GM19099 (cell line): ENCODE measurements around the gene EMID1.

Experiments used
- POLR2A ChIP-seq: IDR thresholded peaks from 3 replicates; pipeline ENCODE4 v1.6.1; 2011; ENCODE audit warnings: low read depth; ENCODE audit not compliant: insufficient read length; ENCODE audit errors: extremely low read depth

The EMID1 gene

GRCh38 chr22:29205594-29206371 lies at the start of gene EMID1:
TSS of gene EMID1 (plus strand) at chr22:29205896. CDS start at chr22:29206039, 143 bp downstream.
- TF ChIP-seq POLR2A: peak; percentile 49

DNA sequence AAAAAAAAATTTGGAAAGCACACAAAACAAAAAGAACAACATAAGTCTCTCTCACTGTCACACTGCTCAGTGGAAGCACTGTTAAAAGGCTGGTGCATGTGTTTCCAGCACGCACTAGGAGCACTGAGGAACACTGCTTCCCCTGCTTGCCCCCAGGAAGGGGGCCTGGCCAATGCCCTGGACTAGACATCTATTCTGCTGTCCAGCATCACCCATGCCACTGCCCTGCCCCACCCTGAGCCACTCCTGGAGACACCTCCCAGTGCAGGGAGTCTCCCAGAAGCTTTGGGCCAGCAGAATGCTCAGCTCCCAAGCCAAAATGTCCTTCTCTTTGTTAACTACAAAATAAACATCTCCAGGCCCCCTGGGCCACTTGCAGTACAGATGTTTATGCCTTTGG lies 49.7 kb upstream of the EMID1 start:
- no peak for TF ChIP-seq POLR2A

- TF ChIP-seq POLR2A: no peak
Observed at GRCh38 chr22:29156507-29156906, 49.2 kb upstream of the EMID1 start.

DNA sequence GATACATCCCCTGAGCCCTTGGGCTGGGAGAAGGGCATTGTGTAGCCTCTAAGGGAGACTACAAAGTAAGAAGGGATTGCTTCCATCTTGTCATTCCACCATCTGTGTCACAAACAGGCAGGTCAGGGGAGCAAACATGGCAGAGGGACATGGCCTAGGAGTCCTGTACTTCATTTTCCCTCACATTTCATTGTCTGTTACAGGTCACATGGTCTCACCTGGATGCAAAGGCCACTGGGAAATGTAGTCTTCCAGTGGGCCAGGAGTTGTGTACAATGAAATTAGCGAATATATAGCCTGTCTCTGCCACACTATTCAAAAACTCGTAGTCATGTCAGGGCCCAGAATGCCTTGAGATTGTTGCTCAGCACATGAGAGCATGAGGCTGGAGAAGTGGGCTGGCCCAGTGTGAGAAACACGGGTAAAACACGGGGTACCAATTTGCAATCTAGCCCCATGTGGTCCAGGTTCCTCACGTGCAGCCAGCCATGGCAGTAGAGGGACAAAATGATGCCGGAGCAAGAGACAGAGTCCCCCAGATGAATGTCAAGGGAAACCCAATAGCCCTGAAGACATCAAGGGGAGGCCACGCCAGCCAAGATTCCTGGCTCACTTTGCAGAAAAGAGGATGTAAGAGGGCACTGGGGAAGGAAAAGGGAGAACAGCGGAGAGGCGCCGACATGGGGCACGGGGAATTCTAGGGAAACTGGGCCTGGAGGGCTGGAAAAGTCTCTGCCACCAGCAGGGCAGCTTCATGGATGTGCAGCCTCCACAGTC lies 47.7 kb upstream of the EMID1 start:
- no peak for TF ChIP-seq POLR2A

- no peak for TF ChIP-seq POLR2A
Observed at GRCh38 chr22:29158546-29158945, 47.1 kb upstream of the EMID1 start.

- TF ChIP-seq POLR2A: no peak
Observed at GRCh38 chr22:29163808-29164207, 41.9 kb upstream of the EMID1 start.

DNA sequence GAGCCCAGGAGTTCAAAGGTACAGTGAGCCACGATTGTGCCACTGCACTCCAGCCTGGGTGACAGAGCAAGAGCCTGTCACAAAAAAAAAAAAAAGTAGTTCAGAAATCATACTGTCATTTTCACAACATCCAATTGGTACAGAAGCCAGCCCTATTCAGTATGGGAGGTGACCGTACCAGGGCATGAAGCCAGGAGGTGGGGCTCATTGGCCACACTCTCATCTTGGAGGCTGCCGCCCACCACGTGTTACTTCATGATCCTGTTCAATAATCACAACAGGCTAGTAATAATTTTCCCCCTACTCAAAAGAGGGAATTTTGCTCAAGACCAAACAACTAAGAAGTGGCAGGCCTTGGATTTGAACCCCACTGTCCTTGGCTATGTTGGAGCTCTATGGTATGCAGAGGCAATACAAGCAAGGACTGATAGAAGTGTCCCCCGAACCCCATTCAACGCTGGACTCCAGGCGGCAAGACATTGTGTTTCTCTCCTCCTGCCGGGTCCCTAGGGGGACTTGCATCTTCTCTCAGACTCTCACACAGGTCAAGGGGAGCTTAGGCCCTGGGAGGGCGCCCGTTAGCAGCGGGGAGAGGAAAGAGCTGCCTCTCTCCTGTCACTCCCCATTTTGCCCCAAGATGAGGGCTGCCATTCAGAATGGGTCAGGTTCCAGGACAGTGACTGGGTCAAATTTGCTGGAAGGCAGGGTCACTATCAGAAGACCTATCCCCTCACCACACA lies 40.2 kb upstream of the EMID1 start:
- no peak for TF ChIP-seq POLR2A

GRCh38 chr22:29166180-29166579 lies 39.5 kb upstream of the EMID1 start:
- no peak for TF ChIP-seq POLR2A

DNA sequence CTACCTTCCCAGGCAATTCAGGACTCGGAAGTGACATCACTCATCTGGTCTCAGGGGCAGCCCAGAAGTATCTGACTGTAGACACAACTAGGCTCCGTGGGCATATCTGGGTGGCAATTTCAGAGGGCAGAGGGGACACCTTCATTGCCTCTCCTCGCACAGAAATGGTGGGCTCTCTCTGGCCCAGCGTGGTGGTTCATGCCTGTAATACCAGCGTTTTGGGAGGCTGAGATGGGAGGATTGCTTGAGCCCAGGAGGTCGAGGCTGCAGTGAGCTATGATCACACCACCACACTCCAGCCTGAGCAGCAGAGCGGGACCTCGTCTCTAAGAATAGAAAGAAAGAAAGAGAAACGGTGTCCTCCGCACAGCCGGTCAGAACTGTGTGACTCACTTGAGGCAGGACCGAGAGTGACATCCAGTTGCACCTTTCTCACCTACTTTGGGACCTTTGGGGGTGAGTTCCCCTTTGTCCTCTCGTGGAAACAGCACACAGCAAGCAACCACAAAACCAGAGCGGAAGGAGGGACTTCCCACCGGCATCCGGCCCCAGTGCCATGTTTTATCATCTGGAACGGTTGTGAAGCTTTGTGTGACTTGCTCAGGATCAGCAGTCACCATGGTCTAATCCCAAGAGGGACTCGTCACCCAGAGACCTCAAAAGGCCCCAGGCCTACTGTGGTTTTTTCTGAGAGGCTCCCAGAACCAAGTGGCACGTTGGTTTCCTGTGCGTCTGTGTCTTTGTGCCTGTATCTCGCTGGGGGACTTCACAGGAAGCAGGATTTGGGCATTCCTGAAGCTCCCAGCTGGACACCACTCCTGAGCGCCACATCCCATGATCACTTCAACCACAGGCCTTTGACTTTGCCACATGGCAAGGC lies 38.4 kb upstream of the EMID1 start:
- TF ChIP-seq POLR2A: peak; percentile 17

DNA sequence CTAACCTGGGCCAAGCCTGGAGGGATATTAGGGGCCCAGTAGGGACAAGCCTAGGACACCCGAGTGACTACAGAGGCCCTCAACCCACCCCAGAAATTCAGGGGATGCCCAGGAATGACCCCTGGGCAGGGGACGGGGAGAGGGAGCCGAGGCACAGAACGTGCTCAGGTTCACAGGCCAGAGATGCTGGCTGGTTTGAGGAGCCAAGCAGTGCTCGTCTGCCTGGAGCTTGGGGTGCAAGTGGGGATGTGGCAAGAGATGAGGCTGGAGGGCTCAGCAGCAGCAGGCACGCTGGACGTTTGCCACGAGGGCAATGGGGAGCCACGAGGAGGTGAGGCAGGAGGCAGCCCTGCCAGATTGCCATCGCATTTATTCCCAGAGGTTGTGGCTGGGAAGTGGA lies 34.0 kb upstream of the EMID1 start:
- no peak for TF ChIP-seq POLR2A

DNA sequence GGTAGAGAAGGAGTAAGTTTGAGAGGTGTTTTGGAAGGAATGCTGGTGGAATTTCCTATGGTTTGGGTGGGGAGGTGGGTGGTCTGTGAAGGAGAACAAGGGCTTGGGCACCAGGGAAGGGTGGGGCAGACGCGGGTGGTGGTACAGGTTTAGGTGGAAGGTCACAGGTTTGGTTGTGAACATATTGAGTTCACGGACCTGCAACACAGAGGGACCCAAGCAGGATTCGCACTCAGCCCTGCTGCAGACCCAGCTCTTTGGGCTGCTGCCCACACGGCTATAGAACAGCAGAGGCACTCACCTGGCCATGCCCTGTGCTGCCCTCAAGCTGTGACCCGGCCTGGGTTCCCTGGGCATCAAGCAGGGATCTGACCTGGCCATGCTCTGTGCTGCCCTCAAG lies 33.5 kb upstream of the EMID1 start:
- no peak for TF ChIP-seq POLR2A

DNA sequence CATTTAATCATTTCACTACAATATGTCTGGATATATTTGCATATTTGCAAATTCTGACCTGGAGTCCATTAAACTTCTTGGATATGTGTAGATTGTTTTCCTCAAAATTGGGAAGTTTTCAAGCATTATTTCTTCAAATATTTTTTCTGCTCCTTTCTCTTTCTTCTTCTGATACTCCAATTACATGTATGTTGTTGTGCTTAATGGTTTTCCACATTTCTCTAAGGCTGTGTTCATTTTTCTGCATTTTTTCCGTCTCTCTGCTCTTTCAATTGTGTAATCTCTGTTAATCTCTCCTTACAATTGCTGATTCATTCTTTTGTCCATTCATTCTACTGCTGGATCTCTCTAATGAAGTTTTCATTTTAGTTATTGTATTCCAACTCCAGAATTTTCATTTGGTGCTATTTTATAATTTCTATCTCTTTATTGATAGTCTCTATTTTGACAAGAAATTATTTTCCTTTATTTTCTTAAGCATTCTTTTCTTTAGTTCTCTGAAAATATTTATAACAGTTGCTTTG lies 30.3 kb upstream of the EMID1 start:
- no peak for TF ChIP-seq POLR2A

GRCh38 chr22:29183971-29184848 lies 21.5 kb upstream of the EMID1 start:
- TF ChIP-seq POLR2A: no peak
